WI38 (cell line): Measurements from ENCODE around the gene CDIP1.

Source experiments
- H3K4me3 ChIP-seq: 2 replicates; pipeline ENCODE4 v1.5.1; 2011; ENCODE audit warnings: low read depth, mild to moderate bottlenecking, control low read depth, low read length
- TF ChIP-seq, protein P1 (sequence below): IDR thresholded peaks from 2 replicates; pipeline ENCODE4 v1.5.1; 2012; ENCODE audit warnings: low read depth, mild to moderate bottlenecking, control low read depth, low read length

CDIP1 gene

GRCh38 chr16:4544473-4544872 is 5.9 kb upstream of the CDIP1 start:
- TF ChIP-seq, protein P1, sequence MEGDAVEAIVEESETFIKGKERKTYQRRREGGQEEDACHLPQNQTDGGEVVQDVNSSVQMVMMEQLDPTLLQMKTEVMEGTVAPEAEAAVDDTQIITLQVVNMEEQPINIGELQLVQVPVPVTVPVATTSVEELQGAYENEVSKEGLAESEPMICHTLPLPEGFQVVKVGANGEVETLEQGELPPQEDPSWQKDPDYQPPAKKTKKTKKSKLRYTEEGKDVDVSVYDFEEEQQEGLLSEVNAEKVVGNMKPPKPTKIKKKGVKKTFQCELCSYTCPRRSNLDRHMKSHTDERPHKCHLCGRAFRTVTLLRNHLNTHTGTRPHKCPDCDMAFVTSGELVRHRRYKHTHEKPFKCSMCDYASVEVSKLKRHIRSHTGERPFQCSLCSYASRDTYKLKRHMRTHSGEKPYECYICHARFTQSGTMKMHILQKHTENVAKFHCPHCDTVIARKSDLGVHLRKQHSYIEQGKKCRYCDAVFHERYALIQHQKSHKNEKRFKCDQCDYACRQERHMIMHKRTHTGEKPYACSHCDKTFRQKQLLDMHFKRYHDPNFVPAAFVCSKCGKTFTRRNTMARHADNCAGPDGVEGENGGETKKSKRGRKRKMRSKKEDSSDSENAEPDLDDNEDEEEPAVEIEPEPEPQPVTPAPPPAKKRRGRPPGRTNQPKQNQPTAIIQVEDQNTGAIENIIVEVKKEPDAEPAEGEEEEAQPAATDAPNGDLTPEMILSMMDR = no peak

GRCh38 chr16:4539716-4540284 is 1.2 kb upstream of the CDIP1 start:
- H3K4me3 ChIP-seq = no peak overlapping the region
- TF ChIP-seq, protein P1 = no peak

More at GRCh38 chr16:4544473-4544872, 5.9 kb upstream of the CDIP1 start:
- H3K4me3 ChIP-seq = no peak overlapping the region

DNA sequence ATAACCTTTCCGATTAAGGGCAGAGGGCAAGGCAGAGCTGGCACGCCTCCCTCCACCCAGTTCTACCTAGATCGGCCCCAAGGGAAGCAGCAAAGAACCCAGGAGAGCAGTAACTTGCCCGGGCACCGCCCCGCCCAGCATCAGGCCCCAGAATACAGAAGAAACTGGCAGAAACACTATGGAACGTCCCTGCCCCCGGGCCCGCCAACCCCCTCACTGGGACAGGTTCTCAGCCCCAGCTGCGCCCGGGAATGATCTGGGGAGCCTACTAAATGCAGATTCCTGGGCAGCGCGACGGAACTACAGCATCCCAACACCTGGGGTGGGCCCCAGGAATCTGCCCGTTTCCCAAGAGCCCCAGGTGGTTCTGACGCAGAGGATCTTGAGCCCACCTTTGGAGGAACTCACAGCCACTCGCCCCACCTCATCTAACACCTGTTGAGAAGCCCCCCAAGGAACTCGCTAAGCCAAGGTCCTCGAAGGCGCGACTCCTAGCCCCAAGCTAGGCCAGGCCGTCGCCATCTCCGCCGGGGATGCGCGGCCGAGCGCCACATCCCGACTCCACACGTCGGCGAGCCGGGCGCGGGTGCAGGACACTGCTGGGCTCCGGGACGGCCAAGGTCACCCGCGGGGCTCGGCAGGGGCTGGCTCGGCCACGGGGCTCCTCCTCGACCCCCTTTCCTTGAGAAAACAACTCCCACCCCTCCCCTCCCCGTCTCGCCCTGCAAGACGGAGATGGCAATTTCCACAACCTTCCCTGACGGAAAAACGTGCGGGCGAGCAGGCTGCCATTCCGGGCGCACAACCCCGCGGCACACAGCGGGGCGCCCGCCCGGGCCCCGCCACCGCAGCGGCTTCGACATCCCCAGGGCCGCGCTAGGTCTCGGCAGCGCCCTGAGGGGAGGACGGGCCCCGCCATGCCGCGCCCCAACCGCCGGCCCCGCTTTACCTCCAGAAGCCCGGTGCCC is 913 bp downstream of the CDIP1 start:
- peak overlapping the region; percentile 63 for H3K4me3 ChIP-seq

DNA sequence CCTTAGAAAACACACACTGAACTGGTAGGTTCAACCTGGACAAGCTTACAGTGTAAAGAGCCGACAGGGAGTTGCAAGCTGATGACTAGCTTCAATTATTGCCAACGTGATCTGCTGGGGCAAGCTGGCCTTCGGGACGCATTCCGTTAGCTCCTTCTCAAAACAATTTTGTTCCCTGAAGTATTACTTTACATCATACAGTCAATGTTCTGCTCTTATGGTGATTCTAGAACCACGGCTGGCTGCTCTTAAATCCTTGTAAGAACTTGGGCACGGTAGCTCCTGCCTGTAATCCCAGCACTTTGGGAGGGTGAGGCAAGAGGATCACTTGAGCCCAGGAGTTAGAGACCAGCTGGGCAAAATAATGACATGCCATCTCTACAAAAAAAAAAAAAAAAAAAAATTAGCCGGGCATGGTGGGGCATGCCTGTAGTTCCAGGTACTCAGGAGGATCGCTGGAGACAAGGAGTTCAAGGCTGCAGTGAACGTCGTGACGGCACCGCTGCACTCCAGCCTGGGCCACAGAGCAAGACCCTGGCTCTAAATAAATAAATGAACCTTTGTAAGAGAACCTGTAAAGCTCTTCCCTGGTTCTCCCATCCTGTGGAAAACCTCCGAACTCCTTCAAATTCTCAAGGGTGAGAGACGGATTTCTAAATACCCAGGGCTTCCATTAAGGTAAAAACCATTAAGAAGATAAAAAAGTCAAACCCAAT is 2.0 kb downstream of the CDIP1 start:
- TF ChIP-seq, protein P1 = no peak
- H3K4me3 ChIP-seq = no peak overlapping the region

More for the DNA sequence above, 913 bp downstream of the CDIP1 start:
- TF ChIP-seq, protein P1 = no peak

- H3K4me3 ChIP-seq = no peak overlapping the region
- TF ChIP-seq, protein P1 = no peak
These were observed 2.9 kb downstream of the CDIP1 start for GRCh38 chr16:4535627-4536108.

GRCh38 chr16:4534151-4534790 is 4.3 kb downstream of the CDIP1 start:
- TF ChIP-seq, protein P1 = no peak

More at GRCh38 chr16:4534151-4534790, 4.3 kb downstream of the CDIP1 start:
- H3K4me3 ChIP-seq = no peak overlapping the region
